GM18502 (cell line): ENCODE results near the gene ARSJ.
"Not testable (repeated sequence)": the region's sequence is repeated elsewhere in the genome, so short reads cannot be mapped to it uniquely, and the experiment has no call there.

Experiments used
- ATAC-seq: cut with Tn5 transposase; IDR thresholded peaks from one replicate; pipeline ENCODE4 v1.9.1; 2021; ENCODE audit warnings: mild to moderate bottlenecking; ENCODE audit not compliant: unreplicated experiment, poor library complexity

Gene ARSJ

DNA sequence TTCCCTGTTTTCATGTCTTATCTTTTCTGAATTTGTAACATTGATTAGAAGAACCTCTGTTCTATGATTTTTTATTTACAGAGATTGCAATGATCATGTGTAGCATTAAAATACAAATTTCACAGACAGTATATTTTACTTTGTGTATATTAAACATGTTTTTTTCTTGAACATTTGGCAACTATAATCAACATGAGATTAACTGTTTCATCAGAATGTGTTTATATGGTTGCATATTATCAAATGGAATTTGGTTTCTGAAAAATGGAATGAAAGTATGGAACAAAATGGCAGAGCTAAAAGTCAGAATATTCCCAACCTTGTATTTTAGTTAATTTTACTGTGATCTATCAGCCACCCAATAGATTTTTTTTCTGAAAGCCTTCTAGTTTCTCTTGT is 19.9 kb downstream of the ARSJ start:
- no peak for ATAC-seq

DNA sequence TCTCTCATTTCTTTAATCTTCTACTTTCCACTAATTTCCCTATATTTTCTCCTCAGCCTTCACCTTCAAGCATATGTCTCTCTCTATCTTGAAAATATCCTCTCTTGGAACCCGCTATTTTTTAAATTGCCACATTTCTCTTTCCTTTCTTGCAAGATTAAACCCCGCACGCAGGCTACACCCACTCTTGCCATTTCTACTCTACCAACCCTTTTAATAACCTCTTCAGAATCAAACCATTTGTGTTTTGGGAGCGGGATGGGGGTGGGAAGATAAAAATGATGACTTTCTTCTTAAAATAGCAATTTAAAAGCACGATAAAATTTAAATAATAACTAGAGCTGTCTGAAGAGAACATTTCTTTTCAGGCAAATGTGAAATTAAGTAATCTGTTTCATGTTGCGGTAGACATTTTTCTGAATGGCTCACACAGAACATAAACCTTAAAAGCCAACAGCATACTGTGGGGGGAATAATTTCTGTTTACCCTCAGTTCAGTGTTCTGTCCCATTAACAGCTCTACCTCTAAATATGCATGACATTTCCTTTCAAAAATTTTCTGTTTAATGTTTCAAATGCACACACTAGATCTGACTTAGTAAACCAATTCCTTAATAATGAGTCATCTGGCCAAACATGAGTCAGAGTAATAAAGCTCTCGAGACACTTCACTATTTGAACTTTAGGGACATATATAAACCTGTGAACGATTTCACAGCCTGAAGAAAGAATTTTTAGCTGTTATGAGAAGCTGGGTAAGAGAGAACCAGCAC is 20.5 kb downstream of the ARSJ start:
- ATAC-seq: no peak

DNA sequence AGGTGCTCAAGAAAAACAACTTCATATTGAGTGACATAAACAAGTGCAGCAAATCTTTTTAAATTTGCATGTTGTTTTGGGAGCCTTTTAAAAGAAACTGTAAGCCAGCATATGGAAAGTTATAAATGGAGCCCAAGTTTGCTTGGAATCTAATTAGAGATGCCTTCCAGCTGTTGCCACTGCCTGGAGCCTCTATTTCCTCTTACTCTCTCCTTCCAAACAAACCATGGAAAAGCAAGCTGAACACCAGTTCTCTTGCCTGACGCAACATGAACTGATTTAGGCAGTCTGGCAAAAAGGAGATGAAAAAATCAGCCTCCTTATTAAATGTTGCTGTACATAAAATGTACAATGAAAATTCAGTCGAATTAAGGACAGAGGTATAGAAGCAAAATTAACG is 21.5 kb downstream of the ARSJ start:
- no peak for ATAC-seq

DNA sequence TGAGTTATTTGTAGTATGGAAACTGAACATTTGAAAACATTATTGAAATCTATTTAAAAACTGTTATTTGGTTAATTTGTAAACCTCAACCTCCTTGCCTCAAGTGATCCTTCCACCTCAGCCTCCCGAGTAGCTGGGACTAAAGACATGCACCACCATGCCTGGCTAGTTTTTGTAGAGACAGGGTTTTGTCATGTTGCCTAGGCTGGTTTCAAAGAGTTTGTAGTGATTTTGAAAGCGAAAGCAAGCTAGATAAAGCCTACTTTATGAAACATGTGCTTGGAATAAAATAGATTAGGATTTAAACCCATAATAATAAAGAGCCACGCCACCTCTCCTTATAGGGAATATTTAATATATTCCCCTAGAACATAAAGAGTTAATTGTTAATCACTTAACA is 23.5 kb downstream of the ARSJ start:
- ATAC-seq: peak; percentile 58

DNA sequence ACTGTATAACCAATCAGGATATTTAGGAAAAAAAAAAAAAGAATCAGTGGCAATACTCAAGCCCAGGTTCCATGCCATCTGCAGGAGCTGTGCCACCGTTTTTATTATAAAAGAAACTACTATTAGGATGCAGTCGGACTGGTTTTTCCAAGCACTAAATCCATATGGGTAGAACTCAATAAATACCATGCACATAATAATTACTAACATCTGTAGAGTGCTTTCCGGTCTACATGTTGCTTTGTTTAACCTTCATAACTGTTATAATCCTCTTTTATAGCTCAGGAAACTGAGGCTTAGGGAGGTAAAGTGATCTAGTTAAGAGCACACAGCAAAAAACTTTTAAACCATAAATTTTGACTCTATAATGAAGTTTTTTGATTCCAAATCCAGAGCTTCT is 24.0 kb downstream of the ARSJ start:
- ATAC-seq: no peak

DNA sequence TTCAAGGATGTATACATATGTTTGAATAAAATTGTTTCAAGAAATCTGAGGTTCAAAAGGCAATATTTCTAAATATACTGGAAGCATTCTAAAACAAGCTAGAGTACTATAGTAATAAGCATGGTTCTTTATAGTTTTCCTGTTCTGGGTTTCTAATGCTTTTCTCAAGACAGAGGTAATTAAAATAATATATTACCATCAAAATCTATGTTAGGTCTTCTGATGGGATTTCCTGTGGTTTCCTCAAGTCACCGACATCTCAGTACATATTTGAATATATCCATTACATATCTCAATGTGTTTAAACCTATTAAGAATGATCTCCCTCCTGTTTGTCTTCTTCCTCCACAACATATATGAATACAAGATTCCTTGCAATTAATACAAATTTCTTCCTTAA is 25.6 kb downstream of the ARSJ start:
- ATAC-seq: no peak

DNA sequence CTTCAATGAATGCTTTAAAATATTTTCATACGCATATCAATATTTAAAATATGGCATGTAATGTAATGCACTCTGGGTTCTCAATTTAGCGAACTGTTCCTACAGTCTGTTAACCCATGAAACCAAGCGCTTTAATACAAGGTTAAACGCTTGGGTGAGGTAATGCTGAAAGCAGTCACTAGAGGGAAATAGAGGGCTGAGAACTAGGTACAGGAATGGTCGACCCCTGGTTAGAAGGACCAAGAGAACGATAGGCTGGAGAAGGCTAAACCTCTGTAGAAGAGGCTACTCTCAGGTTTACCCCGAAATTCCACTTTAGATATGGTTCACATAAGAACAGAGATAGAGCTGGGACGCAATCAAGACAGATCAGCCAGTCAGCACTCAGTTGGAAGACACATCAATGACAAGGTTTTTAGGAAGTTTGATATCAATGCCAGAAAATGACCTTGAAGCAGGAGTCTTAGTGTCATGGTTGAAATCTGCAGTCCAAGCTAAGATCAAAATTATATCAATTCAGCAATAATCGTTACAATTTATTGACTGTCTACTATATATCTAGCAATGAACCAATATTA is 26.9 kb downstream of the ARSJ start:
- ATAC-seq: peak; percentile 95

DNA sequence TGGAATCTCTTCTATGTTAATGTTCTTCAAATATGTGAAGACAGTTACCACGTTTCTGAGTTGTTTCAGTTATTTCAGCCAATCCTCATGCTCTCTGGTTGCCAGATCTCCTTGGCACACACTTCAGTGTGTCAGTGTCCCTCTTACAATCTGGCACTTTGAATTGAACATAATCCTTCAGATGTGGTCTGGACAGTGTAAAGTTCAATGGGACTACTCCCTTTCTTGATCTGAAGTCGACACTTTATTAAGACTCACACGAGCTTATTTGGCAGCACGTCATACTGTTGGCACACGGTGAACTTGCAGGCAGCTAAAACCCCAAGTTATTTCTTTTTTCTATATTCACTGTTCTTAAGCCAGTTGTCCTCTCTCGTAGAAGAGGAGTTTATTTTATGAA is 28.2 kb downstream of the ARSJ start:
- no peak for ATAC-seq

DNA sequence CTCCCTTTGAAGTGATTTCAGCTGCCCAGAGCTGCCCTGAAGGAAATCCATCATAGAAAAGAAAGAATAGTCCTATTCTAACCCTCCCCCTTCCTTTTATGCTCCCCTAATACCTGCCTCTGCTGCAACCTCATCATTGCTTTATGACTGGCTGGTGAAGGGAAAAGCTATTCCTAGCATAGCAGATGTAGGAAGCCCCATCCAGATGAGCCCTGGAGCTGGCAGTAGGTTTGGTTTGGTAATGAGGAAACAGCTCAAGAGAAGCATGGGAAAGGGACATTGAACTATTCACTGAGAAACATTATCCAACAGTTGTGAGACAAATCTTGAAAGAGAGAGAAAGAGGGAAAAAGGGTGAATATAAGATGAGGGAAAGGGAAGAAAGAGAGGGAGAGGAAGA is 29.2 kb downstream of the ARSJ start:
- no peak for ATAC-seq

DNA sequence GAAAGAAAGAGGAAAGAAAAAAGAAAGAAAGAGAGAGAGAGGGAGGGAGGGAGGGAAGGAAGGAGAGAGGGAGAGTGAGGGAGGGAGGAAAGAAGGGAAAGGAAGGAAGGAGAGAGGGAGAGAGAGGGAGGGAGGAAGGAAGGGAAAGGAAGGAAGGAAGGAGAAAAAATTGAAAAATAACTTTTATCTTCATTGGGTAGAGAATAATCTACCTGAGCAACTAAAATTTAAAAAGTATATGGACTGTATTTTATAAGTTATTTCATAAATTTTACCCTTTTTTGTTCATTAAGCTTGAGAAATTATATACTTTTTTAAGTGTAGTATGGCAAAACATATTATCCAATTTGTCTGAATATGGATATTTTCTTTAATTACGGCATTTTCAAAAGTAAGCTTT is 32.0 kb downstream of the ARSJ start:
- no peak for ATAC-seq

DNA sequence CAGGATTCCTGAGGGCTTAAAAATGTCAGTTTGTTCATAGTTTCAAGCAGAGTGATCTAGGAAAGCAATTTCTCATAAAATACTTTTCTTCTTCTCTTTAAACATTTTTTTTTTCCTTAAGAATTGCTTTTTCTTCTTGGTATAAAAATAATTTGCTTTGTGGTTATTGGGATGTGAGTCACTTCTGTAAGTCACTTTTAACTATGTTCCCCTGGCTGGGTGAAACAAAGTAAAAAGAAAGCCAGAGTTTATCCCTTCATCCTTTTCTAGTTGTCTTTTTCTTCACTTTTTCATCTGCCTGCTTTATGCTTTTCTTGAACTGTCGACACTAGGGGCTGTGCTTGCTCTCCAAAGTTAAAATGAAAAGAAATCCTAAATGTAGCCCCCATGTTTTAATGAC is 33.5 kb downstream of the ARSJ start:
- no peak for ATAC-seq

DNA sequence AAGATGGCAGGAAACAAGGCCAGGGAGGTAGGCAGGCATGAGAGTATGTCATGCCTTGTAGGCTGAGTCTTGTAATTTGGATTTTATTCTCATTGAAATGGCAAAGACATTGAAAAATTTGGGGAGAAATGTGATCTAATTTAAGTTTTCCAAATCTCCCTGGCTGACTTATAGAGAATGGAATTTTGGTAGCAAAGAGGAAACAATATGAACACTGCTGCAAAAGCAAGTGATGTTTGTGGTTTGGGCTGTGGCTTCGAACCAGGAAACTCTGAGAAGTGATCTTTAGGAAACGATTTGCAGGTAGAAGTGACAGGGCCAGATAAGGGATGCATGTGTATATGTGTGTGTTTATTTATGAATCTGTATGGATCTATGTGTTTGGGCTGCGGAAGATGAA is 35.6 kb downstream of the ARSJ start:
- ATAC-seq: no peak

DNA sequence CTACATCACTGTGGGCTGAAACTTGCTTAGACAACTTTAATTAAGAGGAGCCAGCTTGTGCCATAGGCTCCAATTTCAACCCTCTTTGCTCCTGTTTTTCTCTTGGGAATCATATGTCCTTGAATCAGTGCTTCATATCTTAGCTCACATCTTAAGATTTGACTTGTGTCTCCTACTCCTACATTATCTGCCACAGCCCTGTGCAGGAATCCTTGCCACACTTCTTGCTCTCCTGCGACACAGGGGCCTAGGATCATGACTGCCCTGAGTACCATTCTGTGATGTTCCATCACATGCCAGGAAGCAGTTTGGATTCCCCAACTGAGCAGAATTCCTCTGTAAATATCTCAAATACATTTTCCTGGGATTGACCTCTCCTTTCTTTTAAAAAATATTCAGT is 36.4 kb downstream of the ARSJ start:
- ATAC-seq: no peak

DNA sequence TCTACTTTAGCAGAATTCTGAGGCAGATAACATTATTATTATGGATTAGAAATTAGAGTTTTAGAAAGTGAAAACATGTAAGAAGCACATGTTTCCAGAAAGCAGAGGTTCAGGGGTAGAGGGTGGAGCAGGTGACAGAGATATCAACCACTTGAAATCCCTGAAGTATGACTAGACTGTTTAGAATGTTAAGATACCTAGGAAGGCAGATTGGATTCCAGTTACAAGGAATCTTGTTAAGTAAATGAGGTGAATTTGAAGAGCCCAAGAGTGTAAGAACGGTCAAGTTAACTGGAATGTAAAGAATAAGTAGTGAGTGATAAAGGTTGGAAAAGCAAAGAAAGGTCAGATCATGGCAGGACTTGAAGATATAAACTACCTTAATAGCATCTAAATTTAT is 37.6 kb downstream of the ARSJ start:
- ATAC-seq: no peak

DNA sequence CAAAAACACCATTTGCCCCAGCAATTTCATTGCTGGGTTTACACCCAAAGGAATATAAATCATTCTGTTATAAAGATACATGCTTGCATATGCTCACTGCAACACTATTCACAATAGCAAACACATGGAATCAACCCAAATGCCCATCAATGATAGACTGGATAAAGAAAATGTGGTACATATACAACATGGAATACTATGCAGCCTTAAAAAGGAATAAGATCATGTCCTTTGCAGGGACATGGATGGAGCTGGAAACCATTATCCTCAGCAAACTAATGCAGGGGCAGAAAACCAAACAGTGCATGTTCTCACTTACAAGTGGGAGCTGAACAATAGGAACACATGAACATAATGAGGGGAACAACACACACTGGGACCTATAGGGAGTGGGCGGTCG is 39.3 kb downstream of the ARSJ start:
- not testable (repeated sequence) for ATAC-seq

DNA sequence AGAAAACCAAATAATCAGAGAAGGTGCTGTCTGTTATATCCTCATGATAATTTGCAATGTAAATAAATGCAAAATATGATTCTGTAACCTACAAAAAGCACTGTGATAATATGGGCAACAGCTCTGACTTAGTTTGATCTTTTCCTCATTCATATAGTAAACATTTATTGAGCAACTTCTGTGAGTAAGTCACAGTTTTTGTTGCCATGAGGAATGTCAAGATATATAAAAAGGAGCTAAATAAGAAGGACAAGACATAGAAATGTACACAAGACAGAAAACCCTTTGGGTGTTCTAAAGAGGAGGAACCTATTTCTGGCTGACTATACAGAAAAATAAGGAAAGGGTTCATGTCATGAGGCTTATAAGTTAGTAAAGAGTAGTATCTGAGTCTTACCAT is 44.3 kb downstream of the ARSJ start:
- ATAC-seq: no peak

DNA sequence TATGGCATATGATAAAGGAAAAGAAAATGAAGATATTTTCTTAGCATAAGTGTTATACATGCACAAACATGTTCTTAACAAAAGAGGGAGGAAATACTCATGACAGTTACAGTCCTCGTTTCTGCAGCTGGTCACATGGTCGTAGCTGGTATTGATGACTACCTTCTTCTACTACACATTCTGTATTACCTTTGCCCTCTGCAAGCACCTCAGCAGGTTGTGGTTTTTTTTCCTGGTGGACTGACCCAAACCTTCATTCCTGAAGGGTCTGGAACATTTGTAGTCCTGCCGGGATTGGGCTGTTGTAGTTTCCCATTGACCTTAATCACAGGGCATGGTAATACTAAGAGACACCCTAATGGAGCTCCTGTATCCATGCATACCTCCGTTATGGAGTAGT is 54.7 kb downstream of the ARSJ start:
- ATAC-seq: not testable (repeated sequence)

DNA sequence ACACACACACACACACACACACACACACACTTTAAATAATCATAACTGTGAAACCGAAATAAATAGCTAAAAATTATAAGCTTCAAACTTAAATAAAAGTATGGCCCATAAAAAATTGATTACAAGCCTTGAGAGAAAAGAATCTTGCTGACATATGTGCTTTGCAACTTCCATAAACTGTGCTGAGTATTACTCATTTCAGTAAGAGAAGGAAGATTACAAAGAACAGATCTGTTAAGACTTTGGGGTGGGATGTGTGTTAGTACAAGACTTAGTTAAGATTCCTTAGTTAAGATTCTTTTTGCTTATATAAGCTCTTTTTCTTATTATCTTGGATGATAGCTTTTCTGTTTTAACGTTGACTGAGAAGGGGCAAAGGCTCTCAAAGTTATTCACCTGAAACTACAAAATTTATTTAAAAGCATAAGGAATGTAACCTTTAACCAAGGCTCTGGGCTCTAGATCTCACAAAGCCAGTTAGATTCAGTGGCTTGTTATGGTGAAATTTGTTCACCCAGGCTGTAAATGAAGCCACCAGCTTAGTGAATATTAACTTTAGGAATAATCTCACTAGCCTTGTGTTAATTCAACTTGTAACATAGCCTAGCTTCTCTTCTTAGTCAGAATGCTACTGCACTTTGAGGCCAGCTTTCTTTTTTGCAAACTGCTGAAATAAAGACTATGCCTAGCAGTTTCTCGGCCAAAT is 58.2 kb downstream of the ARSJ start:
- ATAC-seq: no peak

DNA sequence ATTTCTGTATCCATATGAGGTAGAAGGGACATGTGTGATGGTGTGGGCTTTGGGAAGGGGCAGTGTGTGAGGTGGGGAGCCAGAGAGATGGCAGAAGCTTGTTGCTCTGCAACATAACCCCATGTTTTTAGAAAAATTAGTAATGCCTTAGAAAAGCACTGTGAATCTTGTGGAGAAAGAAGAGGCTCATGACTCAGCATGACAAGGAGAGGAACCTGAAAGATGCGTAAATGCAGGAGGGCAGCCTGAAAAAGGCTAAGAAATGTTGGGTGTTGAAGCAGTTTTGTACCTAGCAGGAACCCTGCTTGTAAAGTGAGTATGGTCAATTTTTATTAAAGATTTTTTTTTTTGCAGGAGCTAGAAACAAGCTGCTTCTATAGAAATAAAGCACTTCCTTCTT is 59.8 kb downstream of the ARSJ start:
- no peak for ATAC-seq

DNA sequence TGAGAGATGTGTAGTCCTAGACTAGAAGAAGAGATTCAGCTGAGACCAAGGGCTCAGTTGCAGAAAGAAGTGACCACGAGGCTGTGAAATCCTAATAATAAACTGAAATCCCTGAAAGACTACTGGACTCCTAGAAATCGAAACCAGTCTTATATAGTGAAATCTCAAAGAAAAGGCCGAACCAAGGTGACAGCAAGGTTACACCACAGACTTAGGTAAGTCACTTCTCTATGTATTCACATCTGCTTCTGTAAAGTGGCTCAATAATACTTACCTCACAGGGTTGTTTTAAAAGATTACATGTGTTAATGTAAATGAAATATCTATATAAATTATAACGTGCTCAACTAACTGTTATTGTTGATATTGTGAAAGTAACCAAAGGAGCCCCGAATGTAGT is 60.3 kb downstream of the ARSJ start:
- ATAC-seq: no peak

DNA sequence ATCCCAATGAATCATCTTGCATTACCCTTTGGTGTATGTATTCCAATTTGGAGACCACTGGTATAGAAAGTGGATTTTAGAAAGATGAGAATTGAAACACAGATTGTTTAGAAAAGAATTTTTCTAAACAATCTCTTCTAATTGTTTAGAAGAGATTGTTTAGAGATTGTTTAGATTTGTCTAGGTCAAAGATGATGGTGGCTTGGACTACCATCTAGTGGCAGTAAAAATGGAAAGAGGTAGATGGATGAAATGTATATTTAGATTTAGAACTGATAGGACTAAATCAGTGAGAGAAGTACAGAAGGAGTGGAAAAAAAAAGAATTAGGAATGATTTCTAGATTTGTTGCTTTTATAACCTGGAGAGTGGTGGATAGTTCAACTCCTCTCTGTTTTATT is 70.6 kb downstream of the ARSJ start:
- ATAC-seq: no peak

DNA sequence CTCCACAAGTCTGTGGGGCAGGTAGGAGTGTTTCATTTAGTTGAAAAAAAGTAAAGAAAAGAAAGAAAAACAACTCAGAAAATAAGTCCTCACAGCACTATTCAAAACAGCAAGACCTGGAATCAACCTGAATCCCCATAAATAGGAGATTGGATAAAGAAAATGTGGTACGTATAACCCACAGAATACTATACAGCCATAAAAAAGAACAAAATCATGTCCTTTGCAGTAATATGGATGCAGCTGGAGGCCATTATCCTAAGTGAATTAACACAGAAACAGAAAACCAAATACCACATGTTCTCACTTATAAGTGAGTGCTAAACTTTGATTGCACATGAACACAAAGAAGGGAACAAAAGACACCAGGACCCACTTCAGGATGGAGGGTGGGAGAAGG is 71.9 kb downstream of the ARSJ start:
- ATAC-seq: no peak
